K562 (cell line): Measurements from ENCODE around the gene UBL7. TPM values are rescaled to one million over a fixed set of nuclear protein-coding genes. Genes with fewer than 3 reads are reported as not detected.
A peak's percentile ranks its signal among the peaks of the same experiment; 100 is the strongest.

Experiments
- ATAC-seq: fragments of 200-7000 bp; cut with Tn5 transposase; 3 replicates; pipeline ENCODE4 v1.9.1; 2020; ENCODE audit warnings: moderate library complexity
- BruUV-seq: library from RNA; stranded (reverse); fragments of 400-500 nt; replicated peaks from 2 replicates; lab custom pipeline; 2021; lab: Mats Ljungman, UMichigan
- CTCF ChIA-PET: fragments of 300-600 bp; formaldehyde crosslinking; extraction: SDS; loops from one replicate; lab custom pipeline; 2021; ENCODE audit warnings: low intra/inter-chr PET ratio; lab: Yijun Ruan, JAX
- POLR2A ChIA-PET: fragments of 300-600, 350-650 bp; sonication (Branson Sonifier 250); formaldehyde crosslinking; extraction: SDS; loops from one replicate; lab custom pipeline; 2021; ENCODE audit warnings: antibody characterized with exemption, inconsistent platforms; lab: Yijun Ruan, JAX
- DNase-seq, 4 experiments: peaks; one replicate each; pipeline versions ENCODE4 v3.0.0 to v3.0.0-alpha.2; 2011 to 2018; ENCODE audit warnings: low spot score in 3 of 4, mixed read lengths in 3 of 4; ENCODE audit errors: extremely low read depth in 1 of 4
- FAIRE-seq: peaks from 2 replicates; lab custom pipeline; 2011; peaks lifted over from hg19 to GRCh38; lab: Jason Lieb, UNC
- H2AFZ ChIP-seq: 2 replicates; pipeline ENCODE4 v1.6.0; 2011; ENCODE audit warnings: low read depth, low read length, control low read depth, inconsistent platforms
- H3K27ac ChIP-seq: fragments of 200-600 bp; 3 replicates; pipeline ENCODE4 v1.8.0; 2011; ENCODE audit warnings: low read depth, mild to moderate bottlenecking, control low read depth, inconsistent platforms, low read length, moderate library complexity, mixed read lengths; ENCODE audit errors: extremely low read depth
- H3K27me3 ChIP-seq, 2 experiments: fragments of 300-600 bp in 1 of 2; 2 replicates in 1 of 2; 3 replicates in 1 of 2; pipeline versions ENCODE4 v1.6.0 to v1.8.0; 2011; ENCODE audit warnings: inconsistent platforms in 2 of 2, low read length in 2 of 2, mild to moderate bottlenecking in 1 of 2, mixed read lengths in 1 of 2, moderate library complexity in 1 of 2; ENCODE audit not compliant: control insufficient read depth in 2 of 2, insufficient read depth in 2 of 2
- H3K36me3 ChIP-seq: fragments of 300-600 bp; 3 replicates; pipeline ENCODE4 v1.8.0; 2011; ENCODE audit warnings: mild to moderate bottlenecking, low read length, inconsistent platforms; ENCODE audit not compliant: control insufficient read depth, insufficient read depth
- H3K4me1 ChIP-seq, 2 experiments: fragments of 200-600 bp in 1 of 2; replicated peaks in 1 of 2; 2 replicates in 1 of 2; 3 replicates in 1 of 2; pipeline versions ENCODE4 v1.5.1 to v1.8.0; 2011; ENCODE audit warnings: inconsistent platforms in 2 of 2, low read length in 2 of 2, mild to moderate bottlenecking in 1 of 2, mixed read lengths in 1 of 2, moderate library complexity in 1 of 2; ENCODE audit not compliant: control insufficient read depth in 2 of 2, insufficient read depth in 2 of 2
- H3K4me2 ChIP-seq: 2 replicates; pipeline ENCODE4 v1.6.1; 2011; ENCODE audit warnings: low read length, control low read depth, inconsistent platforms, mixed read lengths; ENCODE audit not compliant: insufficient read depth
- H3K4me3 ChIP-seq: fragments of 200-600 bp; sonication (generic), shearing (Covaris generic); 2 replicates; pipeline ENCODE4 v1.5.1; 2016; ENCODE audit warnings: control low read depth, inconsistent platforms
- H3K79me2 ChIP-seq: fragments of 200-600 bp; 3 replicates; pipeline ENCODE4 v1.8.0; 2011; ENCODE audit warnings: low read length, inconsistent platforms; ENCODE audit not compliant: control insufficient read depth, insufficient read depth
- H3K9ac ChIP-seq, 2 experiments: 2 replicates each; pipeline versions ENCODE4 v1.6.0 to v1.6.1; 2011; ENCODE audit warnings: low read depth in 2 of 2, low read length in 2 of 2, control low read depth in 1 of 2, inconsistent platforms in 1 of 2, mild to moderate bottlenecking in 1 of 2, mixed read lengths in 1 of 2; ENCODE audit not compliant: insufficient read depth in 1 of 2
- H3K9me1 ChIP-seq: one replicate; pipeline ENCODE4 v1.6.0; 2011; ENCODE audit warnings: inconsistent platforms, mild to moderate bottlenecking, low read length, moderate library complexity; ENCODE audit not compliant: control insufficient read depth, insufficient read depth
- H3K9me3 ChIP-seq: replicated peaks from 2 replicates; pipeline ENCODE4 v1.5.1; 2011; ENCODE audit warnings: low read depth, low read length, inconsistent platforms; ENCODE audit not compliant: control insufficient read depth, insufficient read depth
- H4K20me1 ChIP-seq: replicated peaks from 2 replicates; pipeline ENCODE4 v1.6.1; 2011; ENCODE audit warnings: low read length, inconsistent platforms, mixed read lengths; ENCODE audit not compliant: control insufficient read depth, insufficient read depth
- IRF9 ChIP-seq: fragments of 450-650 bp; IDR thresholded peaks from 2 replicates; pipeline ENCODE4 v1.6.1; 2016; ENCODE audit warnings: missing biosample characterization, missing genetic modification characterization
- TCF3 ChIP-seq: sonication (generic); formaldehyde crosslinking; IDR thresholded peaks from 2 replicates; pipeline ENCODE4 v1.4.0; 2020; ENCODE audit warnings: mild to moderate bottlenecking, missing genetic modification reagents
- ZNF121 ChIP-seq: sonication (generic); formaldehyde crosslinking; conservative IDR thresholded peaks from 2 replicates; pipeline ENCODE4 v1.8.0; 2022; ENCODE audit warnings: missing genetic modification reagents
- WGBS: fragments of 100-300 bp; shearing (Covaris generic); methylation state at CpG from one replicate; pipeline ENCODE4 v1.1.6; 2016; ENCODE audit warnings: low coverage, mixed read lengths; ENCODE audit not compliant: insufficient coverage; ENCODE audit errors: missing lambda C conversion rate; 5-methylcytosine and 5-hydroxymethylcytosine counted together
- in situ Hi-C: fragments of 300-500 bp; cut with MboI; formaldehyde crosslinking; loops from 4 replicates; pipeline ENCODE4 v1.15.0; 2018; ENCODE audit warnings: inconsistent platforms, mixed read lengths
- intact Hi-C: fragments of 100-400 bp; cut with micrococcal nuclease; formaldehyde crosslinking; loops from 2 replicates; pipeline ENCODE4 v1.14.2; 2022
- polyA plus RNA-seq, 8 experiments: library from polyadenylated mRNA; depleted of rRNA in 4 of 8; stranded (reverse) in 5 of 8; unstranded in 3 of 8; fragments of >200 nt; fragmentation: Nextera tagmentation in 2 of 8; fragmentation: Illumina TruSeq in 1 of 8; extraction: Ambion mirVana in 2 of 8; extraction: Trizol in 1 of 8; gene quantifications; 2 replicates each; pipeline versions ENCODE4 v1.2.1 to v1.2.3, GENCODE V29; 2011 to 2014; ENCODE audit warnings: inconsistent platforms in 1 of 8, missing spikeins in 1 of 8
- total RNA-seq, 7 experiments: library from RNA; depleted of rRNA in 6 of 7; stranded (reverse); fragments of >200 nt in 6 of 7; fragmentation: Illumina TruSeq in 2 of 7; extraction: Trizol in 2 of 7; gene quantifications; 2 replicates each; pipeline versions ENCODE4 v1.2.1 to v1.2.3, GENCODE V29; 2011 to 2021; ENCODE audit warnings: low replicate concordance in 1 of 7
- TF ChIP-seq, protein P1 (sequence below): fragments of 250-450 bp; sonication (Bioruptor Pico); IDR thresholded peaks from 2 replicates; pipeline ENCODE4 v1.8.0; 2021; ENCODE audit warnings: borderline replicate concordance, mild to moderate bottlenecking, moderate library complexity; ENCODE audit not compliant: poor library complexity, severe bottlenecking

UBL7 gene
- total and polyA plus RNA-seq, 9 of the 15 experiments (the other 6 are each of a cell fraction or from before 2014, with no cell fraction given), result 19.2 to 63.4 (median 44.9) TPM

DNA sequence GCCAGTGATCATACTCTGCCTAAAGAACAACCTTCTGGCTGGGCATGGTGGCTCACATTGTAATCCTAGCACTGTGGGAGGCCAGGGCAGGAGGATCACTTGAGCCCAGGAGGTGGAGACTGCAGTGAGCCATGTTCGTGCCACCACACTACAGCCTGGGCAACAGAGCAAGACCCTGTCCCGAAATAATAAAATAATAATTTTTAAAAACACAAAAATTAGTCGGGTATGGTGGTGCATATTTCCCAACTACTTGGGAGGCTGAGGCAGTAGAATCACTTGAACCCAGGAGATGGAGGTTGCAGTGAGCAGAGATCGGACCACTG, 45.5 kb upstream of the UBL7 start:
- Histone ChIP-seq H3K4me3 (no peak overlapping the region), H3K36me3 (0 out of 3 replicates have a peak, but pooled peaks cover 2% of the 10 kb centered on the region), H3K4me2 (no peak overlapping the region), H3K79me2 (no peaks in the 10 kb centered on the region), H3K9ac (no peak overlapping the region), H3K27ac (no peak overlapping the region), H3K27me3 (no peaks in the 10 kb centered on the region), H2AFZ (no peak overlapping the region), H4K20me1 (no peaks in the 10 kb centered on the region), H3K9me3 (no peaks in the 10 kb centered on the region), H3K4me1 (no peaks in the 10 kb centered on the region; a peak in 1 of 5 replicates), H3K9me1 (no peaks in the 10 kb centered on the region)
- no peak for ATAC-seq
- POLR2A ChIA-PET, result interaction anchor here (0.8 to 0.9 kb wide), 2 partner anchors 45 to 69 kb away, joined by 3 to 4 read pairs; partner anchors contain the start of gene UBL7
- 51% methylated on average over 4 of the region's 4 CpGs for WGBS
- FAIRE-seq, result no peak
- CTCF ChIA-PET, result no interaction called here
- DNase-seq, result no peak
- TF ChIP-seq, protein P1, sequence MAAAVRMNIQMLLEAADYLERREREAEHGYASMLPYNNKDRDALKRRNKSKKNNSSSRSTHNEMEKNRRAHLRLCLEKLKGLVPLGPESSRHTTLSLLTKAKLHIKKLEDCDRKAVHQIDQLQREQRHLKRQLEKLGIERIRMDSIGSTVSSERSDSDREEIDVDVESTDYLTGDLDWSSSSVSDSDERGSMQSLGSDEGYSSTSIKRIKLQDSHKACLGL (CRISPR knock-in tag), result no peak
- TF ChIP-seq ZNF121 (0 out of 2 replicates have a peak, but pooled peaks have one; percentile 28), IRF9 (tag) (no peak), TCF3 (CRISPR knock-in tag) (no peak)
- in situ Hi-C loops, result no loop called here
- intact Hi-C loops, result no loop called here
- BruUV-seq, result no TSS peak
